RWPE2 (cell line): ENCODE data around the gene RCBTB1.
"Not testable (repeated sequence)": the region's sequence is repeated elsewhere in the genome, so short reads cannot be mapped to it uniquely, and the experiment has no call there.

Experiments
- ATAC-seq: fragments of 200-7000 bp; cut with Tn5 transposase; 3 replicates; pipeline ENCODE4 v1.9.1; 2021; ENCODE audit warnings: low read depth
- DNase-seq: peaks from one replicate; pipeline ENCODE4 v3.0.0-alpha.2; 2020; ENCODE audit warnings: low spot score
- H3K27ac ChIP-seq: fragments of 450-650 bp; 2 replicates; pipeline ENCODE4 v1.5.1; 2017; ENCODE audit warnings: mild to moderate bottlenecking; ENCODE audit not compliant: poor library complexity, severe bottlenecking
- H3K27me3 ChIP-seq: fragments of 250-450 bp; sonication (Bioruptor Pico); 2 replicates; pipeline ENCODE4 v1.5.1; 2021; ENCODE audit warnings: mild to moderate bottlenecking, moderate library complexity; ENCODE audit not compliant: insufficient read depth, poor library complexity, severe bottlenecking
- H3K36me3 ChIP-seq: fragments of 250-450 bp; sonication (Bioruptor Pico); 2 replicates; pipeline ENCODE4 v1.5.1; 2020; ENCODE audit warnings: low read depth, mild to moderate bottlenecking, moderate library complexity
- H3K4me1 ChIP-seq: fragments of 250-450 bp; sonication (Bioruptor Pico); 2 replicates; pipeline ENCODE4 v1.5.1; 2021; ENCODE audit warnings: mild to moderate bottlenecking, moderate library complexity; ENCODE audit not compliant: insufficient read depth, poor library complexity, severe bottlenecking
- H3K4me3 ChIP-seq: fragments of 250-450 bp; sonication (Bioruptor Pico); 2 replicates; pipeline ENCODE4 v1.5.1; 2021; ENCODE audit warnings: mild to moderate bottlenecking, moderate library complexity; ENCODE audit not compliant: severe bottlenecking
- H3K9me3 ChIP-seq: fragments of 250-450 bp; sonication (Bioruptor Pico); 2 replicates; pipeline ENCODE4 v1.5.1; 2021; ENCODE audit warnings: mild to moderate bottlenecking, moderate library complexity; ENCODE audit not compliant: severe bottlenecking
- CTCF ChIP-seq: fragments of 450-650 bp; IDR thresholded peaks from one replicate; pipeline ENCODE4 v1.5.1; 2017; ENCODE audit warnings: mild to moderate bottlenecking, moderate library complexity; ENCODE audit not compliant: poor library complexity, severe bottlenecking

Gene RCBTB1

GRCh38 chr13:49567491-49567890, 17.9 kb downstream of the RCBTB1 start:
- Histone ChIP-seq H3K9me3 (no peaks in the 10 kb centered on the region), H3K4me1 (peaks cover 17% of the 10 kb centered on the region), H3K27me3 (no peaks in the 10 kb centered on the region), H3K4me3 (no peak overlapping the region), H3K27ac (no peak overlapping the region), H3K36me3 (peaks cover 3% of the 10 kb centered on the region; the same call in 1 of the 2 replicates)
- ATAC-seq (no peak), DNase-seq (no peak)
- no peak for TF ChIP-seq CTCF

- no peaks in the 10 kb centered on the region for H3K27me3 ChIP-seq
- no peak for ATAC-seq
- H3K27ac ChIP-seq, result no peak overlapping the region
- no peaks in the 10 kb centered on the region for H3K9me3 ChIP-seq
- H3K36me3 ChIP-seq, result peaks cover 3% of the 10 kb centered on the region; the same call in 1 of the 2 replicates
- no peak for DNase-seq
- TF ChIP-seq CTCF, result no peak
- H3K4me1 ChIP-seq, result peaks cover 17% of the 10 kb centered on the region
- no peak overlapping the region for H3K4me3 ChIP-seq
These were observed 18.9 kb downstream of the RCBTB1 start for GRCh38 chr13:49566461-49566860.

- not testable (repeated sequence) for H3K36me3 ChIP-seq, H3K9me3 ChIP-seq, H3K27me3 ChIP-seq, DNase-seq, ATAC-seq, H3K27ac ChIP-seq, H3K4me3 ChIP-seq
- peaks cover 12% of the 10 kb centered on the region for H3K4me1 ChIP-seq
These were observed 19.9 kb downstream of the RCBTB1 start for GRCh38 chr13:49565461-49565860.

GRCh38 chr13:49563516-49563915, 21.8 kb downstream of the RCBTB1 start:
- no peak for TF ChIP-seq CTCF
- H3K4me3 ChIP-seq, result no peak overlapping the region
- peaks cover 11% of the 10 kb centered on the region for H3K36me3 ChIP-seq
- ATAC-seq, result no peak
- no peaks in the 10 kb centered on the region for H3K9me3 ChIP-seq
- no peaks in the 10 kb centered on the region for H3K27me3 ChIP-seq
- no peak overlapping the region for H3K27ac ChIP-seq
- H3K4me1 ChIP-seq, result no peaks in the 10 kb centered on the region
- no peak for DNase-seq

DNA sequence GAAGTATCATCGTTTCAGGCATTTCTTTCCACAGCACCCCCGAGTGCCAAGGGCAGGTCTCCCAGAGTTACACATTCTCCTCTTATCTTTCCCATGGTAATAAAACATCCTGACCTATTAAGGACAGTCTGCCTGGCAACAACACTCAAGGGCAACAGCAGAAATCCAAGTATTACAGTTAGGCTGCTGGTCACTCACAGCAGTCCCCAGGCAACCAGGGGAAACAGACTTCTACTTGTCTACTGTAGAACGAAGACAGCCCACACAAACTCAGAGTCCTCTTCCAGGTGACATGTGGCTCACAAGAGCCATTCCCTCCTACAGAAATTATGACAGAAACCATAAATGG, 24.3 kb downstream of the RCBTB1 start:
- H3K27ac ChIP-seq, result no peak overlapping the region
- no peak for TF ChIP-seq CTCF
- peaks cover 8% of the 10 kb centered on the region for H3K36me3 ChIP-seq
- ATAC-seq, result no peak
- DNase-seq, result no peak
- no peaks in the 10 kb centered on the region for H3K9me3 ChIP-seq
- no peak overlapping the region for H3K4me3 ChIP-seq
- no peaks in the 10 kb centered on the region for H3K4me1 ChIP-seq
- no peaks in the 10 kb centered on the region for H3K27me3 ChIP-seq
